Measurements from ENCODE around the gene SLC23A3. TPM values are rescaled to one million over a fixed set of nuclear protein-coding genes. Genes with fewer than 3 reads are reported as not detected.

SLC23A3 gene
- total RNA-seq, 1 donor from 2014 or later = 1.4 TPM

GRCh38 chr2:219161097-219161496 lies 8.7 kb downstream of the SLC23A3 start:
- ATAC-seq (ENCODE audit: poor library complexity) (no peak), DNase-seq (no peak)
- intact Hi-C loops (cut with DNase I) = loop anchor here (2.0 to 5.0 kb wide), 2 partner anchors 138 to 226 kb away; partner anchors contain the start of gene DNPEP

GRCh38 chr2:219160186-219161017 lies 9.4 kb downstream of the SLC23A3 start, which contains the start of gene NHEJ1:
Gene NHEJ1 (minus strand): TSS chr2:219160815. CDS start chr2:219158362, 2,453 bp downstream.
- intact Hi-C loops (cut with DNase I) = loop anchor here (2.0 to 5.0 kb wide), 2 partner anchors 138 to 227 kb away; partner anchors contain the start of gene DNPEP
- peak; percentile 98 for ATAC-seq (ENCODE audit: poor library complexity)
- DNase-seq = peak; percentile 99

- intact Hi-C loops (cut with DNase I) = loop anchor here (2.0 to 5.0 kb wide), 2 partner anchors 139 to 228 kb away; partner anchors contain the start of gene DNPEP
- no peak for ATAC-seq (ENCODE audit: poor library complexity)
- DNase-seq = no peak
Measured at GRCh38 chr2:219159771-219160185, 10.1 kb downstream of the SLC23A3 start.

GRCh38 chr2:219158586-219158985 lies 11.2 kb downstream of the SLC23A3 start:
- no peak for ATAC-seq (ENCODE audit: poor library complexity)

GRCh38 chr2:219158025-219158424 lies 11.8 kb downstream of the SLC23A3 start:
- ATAC-seq (ENCODE audit: poor library complexity) (no peak), DNase-seq (no peak)
- intact Hi-C loops (cut with DNase I) = no loop called here

More at GRCh38 chr2:219158586-219158985, 11.2 kb downstream of the SLC23A3 start:
- intact Hi-C loops (cut with DNase I) = no loop called here
- no peak for DNase-seq

- intact Hi-C loops (cut with DNase I) = no loop called here
- DNase-seq (no peak), ATAC-seq (ENCODE audit: poor library complexity) (no peak)
Measured at GRCh38 chr2:219157396-219157795, 12.4 kb downstream of the SLC23A3 start.

- DNase-seq = no peak
- intact Hi-C loops (cut with DNase I) = no loop called here
- ATAC-seq (ENCODE audit: poor library complexity) = peak; percentile 66
Measured at GRCh38 chr2:219155054-219155644, 14.7 kb downstream of the SLC23A3 start.

- intact Hi-C loops (cut with DNase I) = loop anchor here (5.0 kb wide), 2 partner anchors 77 to 92 kb away; no protein-coding TSS in a partner anchor
- DNase-seq = no peak
- no peak for ATAC-seq (ENCODE audit: poor library complexity)
Measured at GRCh38 chr2:219149667-219150066, 20.2 kb downstream of the SLC23A3 start.

- ATAC-seq (ENCODE audit: poor library complexity) = no peak
- intact Hi-C loops (cut with DNase I) = no loop called here
- no peak for DNase-seq
Measured at GRCh38 chr2:219142329-219142728, 27.5 kb downstream of the SLC23A3 start.

GRCh38 chr2:219140722-219141121 lies 29.1 kb downstream of the SLC23A3 start:
- ATAC-seq (ENCODE audit: poor library complexity) (no peak), DNase-seq (no peak)
- intact Hi-C loops (cut with DNase I) = no loop called here

- ATAC-seq (ENCODE audit: poor library complexity) = no peak
- intact Hi-C loops (cut with DNase I) = no loop called here
- DNase-seq = no peak
Measured at GRCh38 chr2:219133976-219134375, 35.9 kb downstream of the SLC23A3 start.

- DNase-seq = no peak
- ATAC-seq (ENCODE audit: poor library complexity) = no peak
- intact Hi-C loops (cut with DNase I) = no loop called here
Measured at GRCh38 chr2:219131744-219132143, 38.1 kb downstream of the SLC23A3 start.

- DNase-seq (no peak), ATAC-seq (ENCODE audit: poor library complexity) (no peak)
- intact Hi-C loops (cut with DNase I) = no loop called here
Measured at GRCh38 chr2:219131327-219131726, 38.5 kb downstream of the SLC23A3 start.

GRCh38 chr2:219129589-219129988 lies 40.2 kb downstream of the SLC23A3 start:
- intact Hi-C loops (cut with DNase I) = no loop called here
- ATAC-seq (ENCODE audit: poor library complexity) (no peak), DNase-seq (no peak)

- no peak for DNase-seq
- intact Hi-C loops (cut with DNase I) = no loop called here
- ATAC-seq (ENCODE audit: poor library complexity) = no peak
Measured at GRCh38 chr2:219128396-219128795, 41.4 kb downstream of the SLC23A3 start.

GRCh38 chr2:219127037-219127635 lies 42.7 kb downstream of the SLC23A3 start:
- intact Hi-C loops (cut with DNase I) = no loop called here
- no peak for DNase-seq
- ATAC-seq (ENCODE audit: poor library complexity) = peak; percentile 33

GRCh38 chr2:219126555-219126954 lies 43.3 kb downstream of the SLC23A3 start:
- ATAC-seq (ENCODE audit: poor library complexity) = no peak
- no peak for DNase-seq
- intact Hi-C loops (cut with DNase I) = no loop called here

- no peak for DNase-seq
- ATAC-seq (ENCODE audit: poor library complexity) = no peak
- intact Hi-C loops (cut with DNase I) = no loop called here
Measured at GRCh38 chr2:219125886-219126270, 44.0 kb downstream of the SLC23A3 start.

GRCh38 chr2:219125225-219125885 lies 44.5 kb downstream of the SLC23A3 start:
- intact Hi-C loops (cut with DNase I) = no loop called here
- ATAC-seq (ENCODE audit: poor library complexity) (peak; percentile 65), DNase-seq (peak; percentile 57)

All from Right ventricle myocardium superior (tissue), 1 donor.